C4-2B (cell line): Measurements from ENCODE around the gene WDR62.

Experiments
- ZFX ChIP-seq: fragments of 450-650 bp; IDR thresholded peaks from 2 replicates; pipeline ENCODE4 v1.6.1; 2017
- TF ChIP-seq, protein P1 (sequence below): fragments of 450-650 bp; conservative IDR thresholded peaks from 2 replicates; pipeline ENCODE4 v1.5.1; 2017; ENCODE audit warnings: mild to moderate bottlenecking

DNA sequence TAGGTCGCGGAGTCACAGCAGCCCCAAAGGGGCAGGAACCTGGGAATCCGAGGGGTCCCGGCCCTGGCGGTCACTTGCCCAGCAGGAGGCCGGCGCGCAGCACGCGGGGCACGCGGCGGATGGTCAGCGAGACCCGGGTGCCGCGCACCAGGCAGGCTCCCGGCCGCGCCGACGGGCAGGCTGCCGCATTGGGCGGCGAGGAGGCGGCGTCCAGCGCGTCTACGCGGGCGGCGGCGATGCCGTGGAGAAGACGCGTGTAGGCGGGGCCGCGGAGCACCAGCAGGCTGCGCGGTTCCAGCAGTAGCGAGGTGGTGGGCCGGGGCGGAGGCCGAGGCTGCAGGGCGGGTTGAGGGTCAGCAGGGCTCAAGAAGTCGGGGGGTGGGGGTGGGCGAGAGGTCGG, 45.5 kb upstream of the WDR62 start:
- TF ChIP-seq, protein P1, sequence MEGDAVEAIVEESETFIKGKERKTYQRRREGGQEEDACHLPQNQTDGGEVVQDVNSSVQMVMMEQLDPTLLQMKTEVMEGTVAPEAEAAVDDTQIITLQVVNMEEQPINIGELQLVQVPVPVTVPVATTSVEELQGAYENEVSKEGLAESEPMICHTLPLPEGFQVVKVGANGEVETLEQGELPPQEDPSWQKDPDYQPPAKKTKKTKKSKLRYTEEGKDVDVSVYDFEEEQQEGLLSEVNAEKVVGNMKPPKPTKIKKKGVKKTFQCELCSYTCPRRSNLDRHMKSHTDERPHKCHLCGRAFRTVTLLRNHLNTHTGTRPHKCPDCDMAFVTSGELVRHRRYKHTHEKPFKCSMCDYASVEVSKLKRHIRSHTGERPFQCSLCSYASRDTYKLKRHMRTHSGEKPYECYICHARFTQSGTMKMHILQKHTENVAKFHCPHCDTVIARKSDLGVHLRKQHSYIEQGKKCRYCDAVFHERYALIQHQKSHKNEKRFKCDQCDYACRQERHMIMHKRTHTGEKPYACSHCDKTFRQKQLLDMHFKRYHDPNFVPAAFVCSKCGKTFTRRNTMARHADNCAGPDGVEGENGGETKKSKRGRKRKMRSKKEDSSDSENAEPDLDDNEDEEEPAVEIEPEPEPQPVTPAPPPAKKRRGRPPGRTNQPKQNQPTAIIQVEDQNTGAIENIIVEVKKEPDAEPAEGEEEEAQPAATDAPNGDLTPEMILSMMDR: no peak
- TF ChIP-seq ZFX: no peak
